ENCODE measurements around the gene GJB2.

Gene GJB2

GRCh38 chr13:20193162-20193906, 596 bp upstream of the GJB2 start:
- TF ChIP-seq, protein P1, sequence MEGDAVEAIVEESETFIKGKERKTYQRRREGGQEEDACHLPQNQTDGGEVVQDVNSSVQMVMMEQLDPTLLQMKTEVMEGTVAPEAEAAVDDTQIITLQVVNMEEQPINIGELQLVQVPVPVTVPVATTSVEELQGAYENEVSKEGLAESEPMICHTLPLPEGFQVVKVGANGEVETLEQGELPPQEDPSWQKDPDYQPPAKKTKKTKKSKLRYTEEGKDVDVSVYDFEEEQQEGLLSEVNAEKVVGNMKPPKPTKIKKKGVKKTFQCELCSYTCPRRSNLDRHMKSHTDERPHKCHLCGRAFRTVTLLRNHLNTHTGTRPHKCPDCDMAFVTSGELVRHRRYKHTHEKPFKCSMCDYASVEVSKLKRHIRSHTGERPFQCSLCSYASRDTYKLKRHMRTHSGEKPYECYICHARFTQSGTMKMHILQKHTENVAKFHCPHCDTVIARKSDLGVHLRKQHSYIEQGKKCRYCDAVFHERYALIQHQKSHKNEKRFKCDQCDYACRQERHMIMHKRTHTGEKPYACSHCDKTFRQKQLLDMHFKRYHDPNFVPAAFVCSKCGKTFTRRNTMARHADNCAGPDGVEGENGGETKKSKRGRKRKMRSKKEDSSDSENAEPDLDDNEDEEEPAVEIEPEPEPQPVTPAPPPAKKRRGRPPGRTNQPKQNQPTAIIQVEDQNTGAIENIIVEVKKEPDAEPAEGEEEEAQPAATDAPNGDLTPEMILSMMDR (IDR thresholded peaks at IDR 0.05; ENCODE audit: borderline replicate concordance, insufficient read depth, low read depth, low read length): no peak
- peak overlapping the region; percentile 6 for H3K4me3 ChIP-seq (ENCODE audit: low read depth, low read length)

- H3K4me3 ChIP-seq (ENCODE audit: low read depth, low read length): peak overlapping the region; percentile 36
- TF ChIP-seq, protein P1 (IDR thresholded peaks at IDR 0.05; ENCODE audit: borderline replicate concordance, insufficient read depth, low read depth, low read length): no peak
Observed at GRCh38 chr13:20192158-20192835, 441 bp downstream of the GJB2 start.

DNA sequence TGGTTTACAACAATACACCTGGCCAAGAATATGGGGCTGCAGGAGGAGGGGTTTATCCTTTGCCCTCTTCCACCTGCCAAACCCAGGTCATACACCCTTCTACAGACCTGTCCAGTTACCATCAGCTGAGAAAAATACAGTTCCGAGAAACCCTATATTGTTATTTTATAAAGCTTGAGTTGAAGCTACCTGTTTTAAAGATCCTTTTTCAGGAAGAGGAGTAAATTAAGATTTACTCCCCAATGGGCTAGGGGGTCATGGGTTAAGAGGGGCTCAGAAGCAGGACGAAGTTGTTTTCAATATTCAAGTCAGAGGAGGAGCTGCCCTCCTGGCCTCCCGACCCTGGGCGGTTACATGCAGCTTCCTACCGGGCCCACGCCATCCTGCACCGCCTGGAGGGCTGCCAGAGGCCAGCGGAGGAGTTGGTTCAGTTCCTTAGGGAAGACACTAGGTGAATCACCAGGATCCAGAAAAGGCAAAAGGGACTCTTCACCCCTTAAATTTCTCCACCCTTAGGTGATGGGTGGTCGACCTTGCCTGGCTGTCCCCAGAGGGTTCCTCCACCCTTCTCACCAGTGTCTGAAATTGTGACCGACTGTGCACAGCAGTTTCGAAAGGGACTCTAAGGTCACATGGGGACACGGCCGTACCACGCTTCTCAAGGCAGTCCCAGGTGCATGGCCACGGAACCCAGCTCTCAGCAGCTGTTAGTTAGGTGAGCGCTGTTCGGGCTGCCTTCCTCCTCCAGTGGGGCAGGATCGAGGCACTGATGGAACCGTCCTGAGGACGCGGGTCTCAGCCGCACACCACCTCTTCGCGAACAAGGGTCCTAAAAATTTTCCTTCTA, 1.2 kb downstream of the GJB2 start:
- no peak overlapping the region for H3K4me3 ChIP-seq (ENCODE audit: low read depth, low read length)
- TF ChIP-seq, protein P1 (IDR thresholded peaks at IDR 0.05; ENCODE audit: borderline replicate concordance, insufficient read depth, low read depth, low read length): no peak

- H3K4me3 ChIP-seq (ENCODE audit: low read depth, low read length): no peak overlapping the region
- TF ChIP-seq, protein P1 (IDR thresholded peaks at IDR 0.05; ENCODE audit: borderline replicate concordance, insufficient read depth, low read depth, low read length): no peak
Observed at GRCh38 chr13:20190481-20191310, 2.0 kb downstream of the GJB2 start.

DNA sequence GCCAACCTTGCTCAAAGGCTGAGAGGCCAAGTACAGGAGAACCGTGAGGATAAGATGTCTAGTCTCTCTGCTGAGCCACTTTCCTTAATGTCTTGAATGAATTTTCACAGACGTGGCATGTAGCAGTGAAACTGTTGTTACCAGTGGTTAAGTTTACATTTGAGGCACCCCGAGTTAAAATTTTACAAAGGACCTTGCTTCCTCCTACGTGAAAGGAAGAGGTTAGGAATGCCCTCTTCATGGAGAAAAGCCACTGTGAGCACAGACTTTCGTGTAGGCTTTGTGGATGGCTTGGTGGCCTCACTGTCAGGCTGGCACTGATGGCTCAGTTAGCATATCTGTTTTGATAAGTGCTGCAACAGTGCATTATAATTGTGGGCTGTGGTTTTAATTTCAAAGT, 2.7 kb downstream of the GJB2 start:
- TF ChIP-seq, protein P1 (IDR thresholded peaks at IDR 0.05; ENCODE audit: borderline replicate concordance, insufficient read depth, low read depth, low read length): no peak
- H3K4me3 ChIP-seq (ENCODE audit: low read depth, low read length): no peak overlapping the region

GRCh38 chr13:20188667-20189553, 3.8 kb downstream of the GJB2 start:
- H3K4me3 ChIP-seq (ENCODE audit: low read depth, low read length): no peak overlapping the region
- TF ChIP-seq, protein P1 (IDR thresholded peaks at IDR 0.05; ENCODE audit: borderline replicate concordance, insufficient read depth, low read depth, low read length): peak; percentile 45; the same call in 1 of the 2 replicates
